GM18517 (cell line): ENCODE measurements around the gene CD300LD.

Source experiments
- ATAC-seq: cut with Tn5 transposase; IDR thresholded peaks from one replicate; pipeline ENCODE4 v1.9.1; 2021; ENCODE audit warnings: mild to moderate bottlenecking, moderate library complexity; ENCODE audit not compliant: unreplicated experiment

The CD300LD gene

DNA sequence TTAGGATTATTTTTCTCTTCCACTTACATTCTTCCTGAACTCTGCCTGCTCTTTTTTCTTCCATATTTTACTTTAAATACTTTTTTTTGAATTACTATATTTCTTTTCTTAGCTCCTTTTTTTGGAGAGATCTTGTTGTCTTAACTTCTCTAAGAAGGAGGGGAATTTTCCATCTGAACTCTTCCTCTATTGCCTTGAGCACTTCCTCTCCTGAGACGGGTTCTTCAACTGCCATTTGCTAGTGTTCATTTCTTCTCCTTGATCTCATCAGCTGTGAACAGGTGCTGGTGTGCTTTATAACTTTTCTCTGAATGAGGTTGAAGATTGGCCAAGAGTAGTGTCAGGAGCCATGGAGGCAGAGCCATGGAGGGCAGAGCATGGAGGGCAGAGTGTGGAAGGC is 15.1 kb upstream of the CD300LD start:
- no peak for ATAC-seq

DNA sequence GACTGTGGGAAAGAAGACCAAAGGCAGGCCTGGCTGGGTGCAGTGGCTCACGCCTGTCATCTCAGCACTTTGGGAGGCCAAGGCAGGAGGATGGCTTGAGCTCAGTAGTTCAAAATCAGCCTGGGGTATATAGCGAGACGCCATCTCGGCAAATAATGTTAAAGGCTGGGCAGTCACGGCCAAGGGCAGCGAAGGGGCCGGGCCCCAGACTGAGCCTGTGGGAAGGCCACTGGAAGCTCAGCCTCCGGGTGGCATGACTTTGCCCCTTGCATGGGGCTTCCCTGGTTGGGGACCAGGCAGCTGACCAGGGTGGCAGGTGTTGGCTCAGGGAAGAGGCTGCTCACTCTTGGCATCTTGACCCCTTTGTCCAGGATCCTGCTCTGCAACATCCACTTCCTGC is 14.0 kb upstream of the CD300LD start:
- no peak for ATAC-seq

- ATAC-seq: no peak
Observed at GRCh38 chr17:74605361-74605760, 13.3 kb upstream of the CD300LD start.

- no peak for ATAC-seq
Observed at GRCh38 chr17:74604761-74605160, 12.7 kb upstream of the CD300LD start.

GRCh38 chr17:74604200-74604599 is 12.1 kb upstream of the CD300LD start:
- ATAC-seq: no peak

GRCh38 chr17:74603746-74604145 is 11.7 kb upstream of the CD300LD start:
- no peak for ATAC-seq

DNA sequence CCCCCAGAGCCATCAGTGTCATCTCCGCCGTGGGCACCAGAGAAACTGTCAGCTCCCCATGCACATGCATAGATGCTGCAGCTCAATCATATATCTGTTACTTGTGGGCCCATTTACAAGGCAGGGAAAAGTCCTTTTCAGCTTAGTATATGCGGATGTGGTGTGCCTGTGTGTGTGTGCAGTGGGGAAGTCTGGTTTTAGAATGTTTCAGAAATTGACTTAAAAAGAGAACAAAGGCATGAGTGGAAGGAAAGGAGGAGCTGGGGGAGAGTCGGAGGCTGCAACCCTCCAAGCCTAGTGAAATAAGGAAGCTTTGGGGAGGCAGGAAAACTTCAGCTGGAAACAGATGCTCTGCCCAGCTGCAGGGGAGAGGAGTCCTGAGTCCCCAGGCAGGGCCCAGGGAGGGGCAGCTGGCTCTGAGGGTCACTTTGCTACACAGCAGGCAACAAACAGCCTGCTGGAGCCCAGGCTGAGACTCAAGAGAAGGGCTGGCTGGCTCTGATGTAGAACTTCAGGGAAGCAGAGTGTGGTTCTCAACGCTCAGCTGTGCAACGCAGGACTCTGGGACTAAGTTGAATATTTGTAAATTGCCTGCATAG is 11.1 kb upstream of the CD300LD start:
- no peak for ATAC-seq

DNA sequence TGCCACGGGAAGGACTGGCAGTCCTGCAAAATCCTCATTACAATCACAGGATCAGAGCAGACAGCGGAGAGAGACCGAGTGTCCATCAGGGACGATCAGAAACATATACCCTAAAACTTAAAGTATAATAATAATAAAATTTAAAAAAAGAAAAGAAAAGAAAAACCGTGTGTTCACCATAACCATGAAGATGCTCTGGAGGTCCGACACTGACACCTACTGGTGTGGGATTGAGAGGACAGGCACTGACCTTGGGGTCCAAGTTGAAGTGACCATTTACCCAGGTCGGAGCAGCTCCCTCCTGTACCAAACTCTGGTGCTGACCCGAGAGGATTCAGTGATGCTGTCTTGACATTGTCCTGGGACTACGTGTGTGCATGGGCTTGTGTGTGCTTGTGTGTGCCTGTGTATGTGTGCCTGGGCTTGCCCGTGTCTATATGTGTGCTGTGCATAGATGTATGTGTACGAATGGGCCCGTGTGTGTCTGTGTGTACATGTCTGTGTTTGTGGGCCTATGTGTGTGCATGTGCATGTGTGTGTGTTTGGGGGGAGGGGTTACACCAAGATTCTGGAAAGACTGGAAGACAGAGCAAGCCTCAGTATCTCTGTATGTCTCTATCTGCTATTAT is 10.0 kb upstream of the CD300LD start:
- no peak for ATAC-seq

- ATAC-seq: no peak
Observed at GRCh38 chr17:74599448-74599939, 7.4 kb upstream of the CD300LD start.

GRCh38 chr17:74599023-74599399 is 6.9 kb upstream of the CD300LD start:
- no peak for ATAC-seq

GRCh38 chr17:74598346-74599022 is 6.4 kb upstream of the CD300LD start:
- no peak for ATAC-seq

- ATAC-seq: no peak
Observed at GRCh38 chr17:74597069-74597790, 5.1 kb upstream of the CD300LD start.

DNA sequence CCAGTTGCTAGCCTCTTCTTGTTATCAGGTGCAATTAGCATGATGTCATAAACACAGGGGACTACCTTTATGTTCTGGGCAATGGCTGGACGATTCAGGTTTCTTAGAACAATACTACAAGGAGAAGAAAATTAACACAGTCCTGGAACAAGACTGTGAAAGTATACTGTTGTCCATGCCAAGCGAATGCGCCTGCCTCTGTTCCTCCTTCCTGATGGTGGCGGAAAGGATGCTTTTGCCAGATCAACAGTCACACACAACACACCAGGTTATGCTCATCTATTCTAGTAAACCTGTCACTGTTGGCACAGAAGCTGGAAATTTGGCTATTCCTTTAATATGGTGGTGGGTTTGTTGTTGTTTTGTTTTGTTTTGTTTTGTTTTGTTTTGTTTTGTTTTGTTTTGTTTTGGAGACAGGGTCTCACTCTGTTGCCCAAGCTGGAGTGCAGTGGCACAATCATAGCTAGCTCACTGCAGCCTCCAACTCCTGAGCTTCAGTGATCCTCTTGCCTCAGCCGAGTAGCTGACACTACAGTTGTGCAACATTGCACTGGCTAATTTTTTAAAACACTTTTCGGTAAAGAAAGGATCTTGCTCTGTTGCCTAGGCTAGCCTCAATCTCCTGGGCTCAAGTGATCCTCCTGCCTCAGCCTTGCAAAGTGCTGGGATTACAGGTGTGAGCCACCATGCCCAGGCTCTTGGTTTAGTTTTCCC is 3.1 kb upstream of the CD300LD start:
- ATAC-seq: no peak

DNA sequence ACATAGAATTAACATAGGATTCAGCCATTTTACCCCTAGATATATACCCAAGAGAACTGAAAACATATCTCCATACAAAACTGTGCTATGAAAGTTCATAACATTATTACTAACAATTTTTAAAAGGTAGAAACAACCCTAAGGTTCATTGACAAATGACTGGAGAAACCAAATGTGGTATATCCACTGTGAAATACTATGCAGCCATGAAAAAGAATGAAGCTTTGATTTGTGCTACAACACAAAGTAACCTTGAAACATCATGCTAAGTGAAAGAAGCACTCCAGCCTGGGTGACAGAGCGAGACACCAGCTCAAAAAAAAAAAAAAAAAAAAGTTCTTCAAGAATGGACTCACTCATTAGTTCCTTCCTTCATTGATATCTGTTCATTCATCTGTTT is 580 bp downstream of the CD300LD start:
- ATAC-seq: no peak

DNA sequence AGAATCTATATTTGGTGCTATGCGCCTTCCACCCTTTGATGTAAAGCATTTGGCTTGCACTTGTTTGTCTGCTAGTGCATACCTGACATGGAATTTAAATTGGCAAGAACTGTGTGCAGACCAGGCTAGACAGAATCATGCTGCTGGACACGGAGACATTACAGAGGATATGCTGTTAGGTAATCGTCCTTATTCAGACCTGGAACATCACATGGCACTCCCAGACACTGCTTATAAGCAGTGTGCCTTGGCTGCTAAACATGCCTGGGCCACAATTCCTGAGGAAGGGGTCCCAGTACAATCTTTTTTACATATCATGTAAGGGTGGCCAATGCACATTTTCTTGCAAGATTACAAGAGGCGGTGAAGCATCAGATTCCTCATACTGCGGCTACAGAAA is 6.4 kb downstream of the CD300LD start:
- no peak for ATAC-seq

- no peak for ATAC-seq
Observed at GRCh38 chr17:74584292-74585060, 7.6 kb downstream of the CD300LD start.

DNA sequence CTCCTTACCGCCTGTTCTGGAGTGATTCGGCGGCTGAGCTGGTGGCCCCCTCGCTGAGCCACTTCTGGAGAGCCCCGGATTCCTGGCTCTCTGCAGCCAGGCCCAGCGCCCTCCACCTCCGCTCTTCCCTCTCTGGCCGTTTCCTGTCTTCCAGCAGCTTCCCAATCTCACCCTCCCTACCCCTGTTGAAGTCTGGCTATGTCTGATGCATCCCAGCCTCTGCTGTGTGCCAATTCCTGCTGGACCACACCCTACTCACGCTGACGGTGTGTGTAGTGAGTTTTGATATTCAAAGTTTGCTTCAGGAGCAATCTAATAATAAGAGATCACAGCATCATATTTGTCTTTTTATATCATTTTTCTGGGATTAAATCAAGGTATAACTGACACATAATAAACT is 9.4 kb downstream of the CD300LD start:
- no peak for ATAC-seq

DNA sequence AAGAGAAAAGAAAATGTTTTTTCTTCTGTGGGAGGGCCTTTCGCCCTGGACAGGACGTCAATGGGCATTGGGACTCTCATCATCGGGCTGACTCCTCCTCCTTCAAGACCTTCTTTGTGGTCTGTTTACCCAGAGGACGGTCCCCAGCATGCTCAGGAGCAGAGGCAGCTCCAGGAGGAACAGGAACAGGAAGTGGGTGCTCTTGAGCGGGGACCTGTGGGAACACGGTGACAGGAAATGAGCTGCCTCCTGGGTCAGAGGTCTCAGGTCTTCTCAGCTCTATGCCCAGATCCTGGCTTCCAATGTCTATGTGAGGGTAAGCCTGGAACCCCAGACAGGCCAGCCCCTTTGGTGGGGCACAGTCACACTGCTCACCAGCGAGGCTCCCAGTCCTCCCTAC is 12.2 kb downstream of the CD300LD start:
- ATAC-seq: no peak

GRCh38 chr17:74578979-74579378 is 13.1 kb downstream of the CD300LD start:
- ATAC-seq: no peak

DNA sequence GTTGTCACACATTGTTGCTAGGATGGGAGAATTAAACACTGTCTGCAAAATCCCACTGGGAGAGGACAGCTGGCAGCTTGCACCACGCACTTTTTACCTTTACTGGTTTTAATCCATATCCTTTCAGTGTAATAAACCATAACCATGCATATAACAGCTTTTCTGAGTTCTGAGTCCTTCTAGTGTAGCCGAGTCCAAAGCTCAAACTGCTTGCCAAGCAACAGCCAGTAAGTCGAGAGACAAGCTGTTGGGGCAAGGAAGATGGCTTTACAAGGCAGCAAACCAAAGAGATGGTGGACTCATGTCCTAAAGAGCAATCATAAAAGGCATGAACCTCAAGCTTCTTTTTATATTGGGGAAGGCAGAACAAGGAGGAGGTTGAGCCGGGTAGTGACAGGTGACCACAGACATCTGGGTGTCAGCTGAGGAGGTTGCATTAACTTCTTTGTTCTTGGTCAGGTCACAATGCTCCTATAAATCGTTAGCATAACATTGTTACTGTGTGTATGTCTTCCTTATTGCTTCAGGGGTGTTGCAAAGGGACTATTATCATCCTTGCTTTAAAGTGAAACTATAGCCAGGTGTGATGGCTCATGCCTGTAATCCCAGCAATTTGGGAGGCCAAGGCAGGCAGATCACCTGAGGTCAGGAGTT is 17.5 kb downstream of the CD300LD start:
- ATAC-seq: no peak
